Stimulated activated naive CD8-positive, alpha-beta T cell treated with anti-CD3 and anti-CD28 coated beads, Interleukin-15, Interleukin-2, amounts not matched to agents 100 U/mL and 50 U/mL, for 24 hours (primary cell): ENCODE measurements around the gene CD2AP.
A peak's percentile ranks its signal among the peaks of the same experiment; 100 is the strongest.
"Not testable (repeated sequence)": the region's sequence is repeated elsewhere in the genome, so short reads cannot be mapped to it uniquely, and the experiment has no call there.

Experiments
- ATAC-seq: fragments of 150-1000 bp; cut with Tn5 transposase; one replicate; pipeline ENCODE4 v1.10.0; 2021
- DNase-seq: peaks from one replicate; pipeline ENCODE4 v3.0.0; 2021

Gene CD2AP

DNA sequence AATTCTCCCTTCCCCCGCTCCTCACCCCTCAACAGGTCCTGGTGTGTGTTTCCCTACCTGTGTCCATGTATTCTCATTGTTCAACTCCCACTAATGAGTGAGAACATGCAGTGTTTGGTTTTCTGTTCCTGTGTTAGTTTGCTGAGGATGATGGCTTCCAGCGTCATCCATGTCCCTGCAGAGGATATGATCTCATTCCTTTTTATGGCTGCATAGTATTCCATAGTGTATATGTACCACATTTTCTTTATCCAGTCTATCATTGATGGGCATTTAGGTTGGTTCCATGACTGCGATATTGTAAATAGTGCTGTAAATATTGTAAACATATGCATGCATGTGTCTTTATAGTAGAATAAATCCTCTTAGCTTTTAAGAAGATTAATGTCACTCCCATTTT, 89.0 kb downstream of the CD2AP start:
- DNase-seq, ATAC-seq: not testable (repeated sequence)

DNA sequence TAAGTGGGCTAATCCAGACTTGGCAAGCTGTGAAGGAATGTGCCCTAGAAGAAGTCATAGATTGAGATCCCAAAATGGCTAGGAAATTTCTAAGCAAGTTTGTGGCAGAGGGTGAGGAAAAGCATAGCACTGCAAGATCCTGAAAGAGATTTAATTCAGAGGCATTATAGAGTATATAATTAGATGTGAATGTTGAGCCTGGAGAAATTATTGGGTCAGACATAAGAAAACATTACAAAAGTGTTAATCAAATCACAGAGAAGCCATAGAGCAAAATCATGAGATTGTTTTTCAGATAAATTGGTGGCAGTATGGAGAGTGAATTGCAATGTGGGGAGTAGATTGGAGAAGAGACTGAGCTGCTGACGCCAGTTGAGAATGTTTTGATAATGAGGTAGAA, 90.0 kb downstream of the CD2AP start:
- ATAC-seq = no peak
- no peak for DNase-seq

DNA sequence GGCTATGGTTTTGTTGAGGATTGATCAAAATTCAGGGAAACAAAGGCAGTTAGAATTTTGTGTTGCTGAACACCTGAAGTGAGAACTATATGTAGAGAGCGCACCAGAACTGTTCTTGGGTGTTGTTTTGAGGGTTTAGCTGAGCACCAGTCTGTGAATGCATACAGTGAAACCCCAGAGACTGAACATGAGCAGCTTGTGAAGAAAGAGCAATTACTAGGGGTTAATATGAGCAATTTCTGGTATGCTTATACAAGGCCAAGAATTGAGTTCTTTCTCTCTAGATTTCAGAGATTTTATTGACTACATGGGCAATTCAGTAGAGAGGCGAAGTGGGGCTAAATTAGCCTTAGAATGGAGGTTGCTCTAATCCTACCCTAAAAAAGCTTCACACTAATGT, 93.9 kb downstream of the CD2AP start:
- ATAC-seq = no peak
- no peak for DNase-seq

DNA sequence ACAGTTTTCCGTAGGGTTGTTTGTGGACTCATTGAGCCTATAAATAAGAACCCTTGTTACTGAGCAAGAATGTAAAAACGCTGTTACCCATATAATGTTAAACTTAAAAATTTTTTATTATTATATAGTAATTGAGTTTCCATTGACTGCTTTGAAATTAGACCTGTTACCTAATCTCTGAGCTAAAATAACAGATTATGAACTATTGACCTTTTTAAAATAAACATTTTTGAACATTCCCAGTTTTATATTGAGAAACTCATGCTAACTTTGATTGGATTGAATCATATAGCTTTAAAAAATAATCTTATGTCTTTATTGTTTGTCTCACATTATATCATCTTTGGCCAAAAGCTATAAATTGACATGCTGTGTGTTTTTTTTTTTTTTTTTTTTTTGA, 95.5 kb downstream of the CD2AP start:
- no peak for DNase-seq
- ATAC-seq = no peak

DNA sequence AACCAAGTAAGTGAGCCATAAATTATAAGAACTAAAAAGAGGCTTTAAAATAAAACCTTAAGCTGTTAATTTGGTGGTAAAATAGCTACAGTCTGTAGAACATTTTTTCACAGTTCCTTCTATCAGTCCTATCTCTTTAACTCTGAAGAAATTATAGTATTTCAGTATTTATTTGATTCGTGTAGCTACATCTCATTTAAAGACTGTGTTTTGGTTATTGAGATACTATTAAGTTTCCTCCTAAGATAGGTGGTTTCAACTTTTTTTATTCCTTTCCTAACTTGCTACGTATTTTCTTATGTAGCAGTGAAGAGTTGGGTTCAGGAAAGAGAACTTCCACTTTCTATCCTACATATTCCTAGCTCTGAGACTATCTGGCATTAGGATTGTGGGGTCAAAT, 97.2 kb downstream of the CD2AP start:
- DNase-seq (no peak), ATAC-seq (no peak)

DNA sequence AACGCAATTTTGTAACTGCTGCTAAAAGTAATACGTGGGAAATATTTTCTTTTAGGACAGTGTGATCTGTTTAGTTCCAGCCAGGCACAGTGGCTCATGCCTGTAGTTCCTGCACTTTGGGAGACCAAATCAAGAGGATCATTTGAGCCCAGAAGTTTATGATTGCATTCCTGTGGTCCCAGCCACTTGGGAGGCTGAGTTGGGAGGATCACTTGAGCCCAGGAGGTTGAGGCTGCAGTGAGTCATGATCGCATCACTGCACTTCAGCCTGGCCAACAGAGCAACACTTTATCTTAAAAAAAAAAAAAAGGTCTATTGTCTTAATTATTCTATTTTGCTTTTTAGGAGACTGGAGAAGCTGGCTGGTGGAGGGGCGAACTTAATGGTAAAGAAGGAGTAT, 101.5 kb downstream of the CD2AP start:
- DNase-seq (no peak), ATAC-seq (no peak)

DNA sequence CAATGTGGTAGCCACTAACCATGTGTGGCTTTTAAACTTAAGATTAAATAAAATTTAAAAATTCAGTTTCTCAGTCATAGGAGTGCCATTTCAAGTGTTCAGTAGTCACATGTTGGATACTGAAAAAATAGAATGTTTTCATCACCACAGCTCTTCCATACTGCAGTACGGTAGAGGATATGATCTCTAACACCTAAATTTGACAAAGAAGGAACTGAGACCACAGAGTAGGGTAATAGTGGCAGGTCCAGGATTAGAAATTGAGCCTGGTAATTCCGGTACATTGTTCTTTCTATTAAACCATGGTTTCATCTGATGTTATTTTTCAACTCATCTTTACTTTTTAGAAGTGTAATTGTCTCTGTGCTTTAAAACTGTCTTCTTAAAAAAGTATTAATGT, 104.0 kb downstream of the CD2AP start:
- DNase-seq (no peak), ATAC-seq (no peak)

DNA sequence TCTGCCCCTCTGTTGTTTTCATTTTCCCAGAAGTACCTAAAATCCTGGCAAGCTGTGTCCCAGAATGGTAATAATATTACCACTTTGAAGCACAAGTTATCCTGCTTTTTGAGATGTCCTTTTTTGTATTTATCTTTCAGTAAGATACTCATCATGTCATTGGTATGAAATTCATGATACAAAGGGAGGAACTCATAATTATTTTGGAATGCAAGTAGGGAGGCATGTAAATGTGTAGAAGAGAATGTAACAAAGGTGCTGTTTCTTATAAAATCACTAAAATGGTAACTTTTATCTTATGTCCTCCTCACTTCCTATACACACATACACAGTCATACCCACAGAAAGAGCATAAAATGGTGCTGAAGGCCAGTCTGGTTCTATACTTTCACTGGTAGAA, 109.9 kb downstream of the CD2AP start:
- ATAC-seq (no peak), DNase-seq (no peak)

DNA sequence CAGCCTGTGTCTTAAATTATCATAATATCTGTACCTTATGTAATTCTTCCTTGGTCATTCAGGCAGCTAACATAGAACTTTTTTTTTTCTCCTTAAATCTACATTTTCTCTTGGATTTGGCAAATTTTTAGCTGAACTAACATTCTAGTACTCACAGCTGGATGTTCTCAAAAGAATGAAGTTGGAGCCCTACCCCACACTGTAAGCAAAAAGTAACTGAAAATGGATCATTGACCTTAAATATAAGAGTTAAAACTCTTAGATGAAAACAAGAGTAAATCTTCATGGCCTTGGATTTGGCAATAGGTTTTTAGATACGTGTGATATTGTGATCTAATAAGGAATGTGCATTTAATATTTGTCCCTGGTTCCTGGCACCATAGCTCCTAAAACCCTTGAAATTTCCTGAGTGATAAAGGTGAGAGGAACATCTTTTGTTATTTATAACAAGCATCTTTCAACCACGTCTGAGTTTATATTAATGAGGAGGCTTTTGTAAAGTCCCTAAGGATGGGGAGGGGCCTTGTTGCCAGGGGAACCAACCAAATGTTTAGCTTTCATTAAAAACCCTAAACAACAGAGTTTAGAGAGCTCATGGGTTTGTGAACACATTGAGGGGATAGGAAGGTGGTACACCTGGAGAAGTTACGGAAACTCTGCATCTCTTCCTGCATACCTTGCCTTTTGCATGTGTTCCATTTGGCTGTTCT, 114.7 kb downstream of the CD2AP start:
- ATAC-seq (no peak), DNase-seq (no peak)

DNA sequence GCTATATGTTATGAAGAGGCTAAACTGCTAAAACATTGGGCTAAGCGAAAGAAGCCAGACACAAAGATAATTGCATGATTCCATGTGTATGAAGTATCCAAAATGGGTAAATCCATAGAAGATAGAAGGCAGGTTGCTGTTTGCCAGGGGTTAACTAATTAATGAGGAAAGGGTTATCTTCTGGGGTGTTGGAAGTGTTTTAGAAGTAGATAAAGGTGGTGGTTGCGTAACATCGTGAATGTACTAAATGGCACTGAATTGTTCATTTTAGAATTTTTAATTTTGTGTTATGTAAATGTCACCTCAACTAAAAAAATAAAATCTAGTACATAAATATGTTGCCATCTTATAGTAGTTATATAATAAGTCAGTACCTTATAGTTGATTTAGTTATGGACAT, 116.4 kb downstream of the CD2AP start:
- DNase-seq (no peak), ATAC-seq (no peak)

DNA sequence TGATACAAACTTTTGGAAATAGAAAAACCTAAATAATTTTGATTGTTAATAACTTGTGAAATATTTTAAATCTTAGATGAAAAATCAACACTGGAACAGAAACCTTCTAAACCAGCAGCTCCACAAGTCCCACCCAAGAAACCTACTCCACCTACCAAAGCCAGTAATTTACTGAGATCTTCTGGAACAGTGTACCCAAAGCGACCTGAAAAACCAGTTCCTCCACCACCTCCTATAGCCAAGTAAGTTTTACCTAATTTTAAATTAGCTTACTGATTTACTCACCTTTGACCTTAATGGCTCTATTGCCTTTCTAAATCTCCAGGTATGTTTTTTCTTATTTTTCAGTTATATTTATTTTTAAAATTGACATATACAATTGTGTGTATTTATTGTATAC, 118.2 kb downstream of the CD2AP start:
- ATAC-seq (no peak), DNase-seq (no peak)

DNA sequence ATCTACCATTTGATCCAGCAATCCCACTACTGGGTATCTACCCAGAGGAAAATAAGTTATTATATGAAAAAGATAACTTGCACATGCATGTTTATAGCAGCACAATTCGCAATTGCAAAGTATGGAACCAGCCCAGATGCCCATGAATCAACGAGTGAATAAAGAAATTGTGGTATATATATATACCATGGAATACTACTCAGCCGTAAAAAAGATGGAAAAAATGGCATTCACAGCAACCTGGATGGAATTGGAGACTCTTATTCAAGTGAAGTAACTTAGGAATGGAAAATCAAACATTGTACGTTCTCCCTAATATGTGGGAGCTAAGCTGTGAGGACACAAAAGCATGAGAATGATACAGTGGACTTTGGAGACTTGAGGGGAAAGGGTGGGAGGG, 120.8 kb downstream of the CD2AP start:
- ATAC-seq = no peak

DNA sequence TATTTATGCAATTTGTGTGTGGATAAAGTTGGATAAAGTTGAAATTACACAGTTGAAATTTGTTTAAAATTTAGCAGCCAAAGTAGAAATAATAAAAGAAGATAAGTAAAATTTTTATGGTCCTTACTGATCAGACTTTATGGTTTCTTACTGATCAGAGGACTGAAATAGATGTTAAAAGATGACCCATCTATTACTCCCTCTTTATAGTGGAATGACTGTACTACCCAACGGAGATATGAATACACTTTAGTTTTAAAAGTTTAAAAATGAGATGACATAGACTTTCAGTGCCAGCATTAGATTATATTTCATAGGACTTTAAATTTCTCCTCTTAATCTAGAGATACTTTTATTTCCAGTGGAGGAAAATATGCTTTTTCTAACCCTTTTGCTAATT, 121.9 kb downstream of the CD2AP start:
- ATAC-seq (no peak), DNase-seq (no peak)

More for the DNA sequence above, 120.8 kb downstream of the CD2AP start:
- DNase-seq = no peak

DNA sequence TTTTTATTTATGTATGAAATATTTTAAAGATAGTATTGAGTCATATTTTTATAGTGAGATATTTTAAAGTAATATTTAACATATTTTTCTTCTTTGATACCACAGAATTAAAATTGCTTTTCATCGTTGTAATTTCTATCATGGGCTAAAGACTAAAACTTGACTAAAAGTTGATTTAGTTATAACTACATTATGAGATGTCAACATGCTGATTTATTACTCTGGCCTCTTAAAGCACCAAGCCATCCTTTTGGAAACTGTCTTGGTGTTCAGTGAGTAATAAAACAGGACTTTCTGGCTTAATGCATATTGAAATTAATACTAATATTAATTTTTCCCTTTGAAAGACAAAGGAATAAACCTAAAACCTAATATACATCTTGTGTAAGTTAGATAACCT, 125.6 kb downstream of the CD2AP start:
- DNase-seq = no peak

DNA sequence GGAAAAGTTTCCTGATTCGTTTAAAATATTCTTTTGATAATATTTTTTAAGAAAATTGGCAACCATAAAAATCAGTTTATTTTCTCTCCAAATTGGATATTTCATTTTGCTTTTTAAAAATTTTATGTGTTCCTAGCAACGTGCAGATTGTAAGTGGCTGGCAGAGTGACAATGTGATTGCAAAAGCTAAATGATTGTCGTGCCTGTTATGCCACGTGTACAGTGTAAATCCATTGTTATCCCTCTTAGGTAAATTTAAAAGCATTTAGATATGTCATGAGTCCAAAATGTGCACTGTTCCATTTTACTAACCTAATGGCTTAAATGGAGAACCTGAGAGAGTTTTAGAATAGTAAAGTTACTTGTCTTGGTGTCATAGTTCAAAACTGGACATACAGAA, 126.4 kb downstream of the CD2AP start:
- DNase-seq = no peak
- ATAC-seq = no peak

More for the DNA sequence above, 125.6 kb downstream of the CD2AP start:
- no peak for ATAC-seq

DNA sequence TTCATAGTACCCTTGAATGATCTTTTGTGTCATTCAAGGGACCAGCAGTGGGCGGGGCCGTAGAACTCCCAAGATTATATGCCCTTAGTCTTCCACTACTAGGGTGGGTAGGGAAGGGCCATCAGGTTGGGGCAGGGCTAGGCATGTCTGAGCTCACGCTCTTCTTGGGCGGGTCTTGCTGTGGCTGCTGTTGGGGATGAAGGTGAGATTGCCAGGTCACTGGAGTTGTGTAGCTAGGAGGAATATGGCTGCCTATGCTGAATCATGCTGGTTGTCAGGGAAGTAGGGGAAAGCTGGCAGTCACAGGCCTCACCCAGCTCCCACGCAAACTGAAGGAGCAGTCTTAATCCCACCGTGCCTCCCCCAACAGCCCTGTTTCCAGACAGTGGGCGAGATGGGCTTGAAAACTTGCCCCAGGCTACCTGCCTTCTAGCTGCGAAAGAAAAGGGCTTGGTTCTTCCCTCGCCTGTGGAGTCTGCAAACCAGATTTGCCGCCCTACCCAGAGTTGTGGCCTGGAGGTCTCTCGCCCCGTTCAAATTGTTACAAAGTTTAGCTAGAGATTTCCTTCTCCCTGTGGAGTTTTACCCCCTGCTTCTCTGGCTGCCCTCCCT, 144.4 kb downstream of the CD2AP start:
- ATAC-seq = no peak
- no peak for DNase-seq

DNA sequence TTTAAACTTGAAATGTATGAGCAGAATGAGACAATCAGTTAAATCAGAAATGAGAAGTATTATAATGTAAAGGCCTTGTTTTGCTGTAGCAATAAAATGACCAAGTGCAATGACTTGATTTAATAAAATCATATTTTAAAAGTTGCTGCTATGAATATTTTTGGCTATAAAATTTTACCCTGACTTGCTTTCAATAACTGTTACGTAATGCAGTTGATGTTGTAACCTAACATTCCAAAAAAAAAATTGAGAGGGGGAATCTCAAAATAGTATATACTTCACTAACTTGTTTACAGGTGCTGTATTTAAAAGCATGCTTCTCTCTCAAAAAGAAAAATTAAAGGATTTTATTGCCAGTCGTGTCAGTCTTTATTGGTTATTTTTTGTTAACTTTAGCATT, 149.2 kb downstream of the CD2AP start:
- no peak for ATAC-seq
- DNase-seq = no peak

DNA sequence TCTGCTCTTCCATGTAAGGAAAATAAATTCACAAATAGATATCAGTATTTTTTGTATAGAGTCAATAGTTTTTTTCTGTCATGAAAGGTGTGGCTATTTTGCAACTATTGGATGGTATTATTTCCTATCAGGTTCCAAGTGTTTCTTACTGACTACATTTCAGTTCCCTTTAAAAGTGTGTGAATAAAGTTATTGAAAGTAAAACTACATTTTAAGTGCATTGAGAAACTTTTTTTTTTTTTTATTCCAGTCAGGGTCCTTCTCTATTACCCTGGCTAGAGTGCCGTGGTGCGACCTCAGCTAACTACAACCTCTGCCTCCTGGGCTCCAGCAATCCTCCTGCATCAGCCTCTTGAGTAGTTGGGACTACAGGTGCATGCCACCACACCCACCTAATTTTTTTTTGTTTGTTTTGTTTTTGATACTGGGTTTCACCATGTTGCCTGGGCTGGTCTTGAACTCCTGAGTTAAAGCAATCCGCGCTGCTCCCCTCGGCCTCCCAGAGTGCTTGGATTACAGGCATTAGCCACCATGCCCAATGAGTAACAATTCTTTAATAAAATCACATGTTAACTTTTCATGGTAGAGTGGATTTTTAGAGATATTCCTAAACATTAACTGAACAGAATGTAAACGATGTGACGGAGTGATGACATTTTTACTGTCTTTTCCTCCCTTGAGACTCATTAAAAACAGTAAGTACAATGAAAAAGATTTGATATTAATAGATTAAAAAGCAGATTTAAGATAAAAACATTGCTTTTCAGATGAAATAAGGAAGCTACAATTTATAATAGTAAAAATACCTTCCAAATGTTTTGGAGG, 151.1 kb downstream of the CD2AP start:
- ATAC-seq (no peak), DNase-seq (no peak)

DNA sequence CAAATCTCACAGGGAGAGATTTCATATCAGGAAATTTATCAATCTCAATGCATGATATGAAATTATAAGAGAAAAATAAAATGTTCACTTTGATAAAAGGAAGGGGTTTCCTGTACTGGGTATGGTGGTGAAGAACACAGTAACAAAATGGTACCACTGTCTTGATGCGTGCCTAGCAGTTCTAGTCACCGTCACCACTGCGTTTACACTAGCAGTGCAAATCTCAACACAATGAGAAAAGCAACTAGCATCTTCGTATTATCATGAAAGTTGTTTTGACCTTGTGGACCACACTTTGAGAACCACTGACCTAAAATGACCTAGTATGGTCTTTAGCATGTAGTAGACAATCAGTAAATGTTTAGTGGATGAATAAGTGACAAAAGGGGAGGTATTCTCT, 152.4 kb downstream of the CD2AP start:
- DNase-seq (no peak), ATAC-seq (no peak)

DNA sequence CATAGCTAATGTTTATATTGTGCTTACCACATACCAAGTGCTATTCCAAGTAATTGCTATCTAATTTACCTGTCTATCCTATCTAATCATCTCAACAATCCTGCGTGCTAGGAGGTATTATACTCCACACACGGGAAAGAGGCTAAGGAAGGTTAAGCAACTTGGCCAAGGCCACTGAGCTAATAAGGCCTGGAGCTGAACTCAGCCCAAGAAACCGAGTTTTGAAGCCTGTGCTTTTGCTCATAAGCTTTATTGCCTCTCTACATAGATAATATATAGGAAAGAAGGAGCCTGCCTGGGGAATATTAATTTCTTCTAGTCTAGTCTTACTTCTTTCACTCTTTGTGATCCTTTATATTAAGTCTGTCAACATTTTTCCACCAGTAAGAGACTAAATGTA, 153.0 kb downstream of the CD2AP start:
- DNase-seq (no peak), ATAC-seq (no peak)

DNA sequence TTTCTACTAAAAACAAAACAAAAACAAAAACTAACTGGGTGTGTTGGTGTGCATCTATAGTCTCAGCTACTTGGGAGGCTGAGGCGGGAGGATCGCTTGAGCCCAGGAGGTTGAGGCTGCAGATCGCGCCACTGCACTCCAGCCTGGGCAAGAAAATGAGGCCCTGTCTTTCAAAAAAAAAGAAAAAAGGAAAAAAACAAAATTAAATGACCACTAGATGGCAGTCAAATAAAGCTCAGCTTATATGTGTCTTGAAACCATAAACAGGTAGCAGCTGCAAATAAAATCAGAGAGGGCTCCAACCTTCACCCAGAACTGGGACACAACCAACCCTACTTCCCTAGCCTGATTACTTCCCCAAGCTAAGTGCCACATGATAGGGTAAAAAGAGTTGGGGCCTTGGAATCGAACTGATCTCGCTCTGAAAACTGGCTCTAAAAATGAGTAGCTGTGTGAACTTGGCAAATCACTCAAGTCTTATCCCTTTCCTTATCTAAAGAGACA, 153.7 kb downstream of the CD2AP start:
- no peak for DNase-seq
- peak; percentile 49 for ATAC-seq

DNA sequence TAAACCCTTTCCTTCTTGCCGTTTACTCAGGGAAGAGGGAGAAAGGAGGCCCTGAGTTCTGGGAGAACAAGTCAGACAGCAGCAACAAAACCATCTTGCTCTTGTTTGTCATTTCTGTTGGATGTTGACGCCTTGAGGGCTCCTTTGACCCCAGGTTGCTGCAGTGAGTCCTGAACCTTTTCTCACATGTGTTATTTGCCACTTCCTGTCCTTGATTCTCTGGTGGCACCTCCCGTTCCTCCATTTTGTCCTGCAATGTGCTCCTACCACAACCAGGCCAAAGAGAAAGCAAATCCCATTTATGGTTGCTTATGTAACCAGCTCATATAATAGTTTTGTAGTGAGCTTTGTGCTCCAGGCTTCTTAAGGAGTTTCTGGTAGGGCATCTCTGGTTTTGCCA, 154.2 kb downstream of the CD2AP start:
- ATAC-seq = no peak
- no peak for DNase-seq

DNA sequence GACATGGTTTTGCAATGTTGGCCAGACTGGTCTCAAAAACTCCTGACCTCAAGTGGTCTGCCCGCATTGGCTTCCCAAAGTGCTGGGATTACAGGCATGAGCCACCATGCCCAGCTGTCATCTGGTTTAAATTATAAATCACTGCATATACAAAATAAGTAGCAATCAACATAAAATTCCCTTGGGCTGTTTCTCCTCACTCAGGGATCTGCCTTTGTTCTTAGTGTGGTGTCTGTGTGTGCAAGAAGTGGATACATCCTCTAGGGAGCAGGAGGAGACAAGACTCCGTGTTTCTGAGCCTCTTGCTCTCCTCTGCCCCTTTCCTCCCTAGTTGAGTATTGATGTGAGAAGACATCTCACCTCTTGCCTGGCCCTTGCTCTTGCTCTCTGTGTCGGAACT, 155.6 kb downstream of the CD2AP start:
- no peak for DNase-seq
- no peak for ATAC-seq
